K562 (cell line): ENCODE measurements around the gene SPDYE16.
"Not testable (repeated sequence)": the region's sequence is repeated elsewhere in the genome, so short reads cannot be mapped to it uniquely, and the experiment has no call there.

Source experiments
- BCL6 ChIP-seq: fragments of 250-450 bp; sonication (Bioruptor Pico); IDR thresholded peaks from 2 replicates; pipeline ENCODE4 v1.4.0; 2020
- GABPA ChIP-seq: fragments of 200-800 bp; sonication (Bioruptor generic); conservative IDR thresholded peaks from 2 replicates; pipeline ENCODE4 v1.6.1; 2016; ENCODE audit warnings: low read depth, missing genetic modification characterization, missing compliant biosample characterization
- JUN ChIP-seq, 2 experiments: sonication (generic) in 1 of 2; formaldehyde crosslinking in 1 of 2; IDR thresholded peaks; 2 replicates each; pipeline versions ENCODE4 v1.6.1 to v1.8.0; 2012 to 2022; ENCODE audit warnings: borderline replicate concordance in 2 of 2, mild to moderate bottlenecking in 2 of 2, improper control_type of control experiment in 1 of 2, low read depth in 1 of 2, low read length in 1 of 2, missing genetic modification reagents in 1 of 2
- NFE2L1 ChIP-seq: fragments of 450-650 bp; IDR thresholded peaks from 2 replicates; pipeline ENCODE4 v1.6.1; 2016; ENCODE audit warnings: missing genetic modification characterization, low read depth, mild to moderate bottlenecking, missing compliant biosample characterization, moderate library complexity, borderline replicate concordance
- PHTF2 ChIP-seq: fragments of 250-450 bp; sonication (Bioruptor Pico); IDR thresholded peaks from 2 replicates; pipeline ENCODE4 v1.5.0; 2021; ENCODE audit warnings: mild to moderate bottlenecking
- POLR2AphosphoS5 ChIP-seq: IDR thresholded peaks from 2 replicates; pipeline ENCODE4 v1.6.1; 2011; ENCODE audit warnings: mild to moderate bottlenecking, low read depth, low read length, moderate library complexity; ENCODE audit not compliant: control insufficient read depth, insufficient read depth
- SRSF7 ChIP-seq: fragments of 200-400 bp; formaldehyde crosslinking; optimal IDR thresholded peaks from 2 replicates; pipeline ENCODE3; 2017; ENCODE audit warnings: mild to moderate bottlenecking, low read depth, low read length
- SRSF9 ChIP-seq: fragments of 200-400 bp; formaldehyde crosslinking; IDR thresholded peaks from 2 replicates; pipeline ENCODE4 v1.6.1; 2017; ENCODE audit warnings: low read depth, low read length, borderline replicate concordance
- ZNF23 ChIP-seq: fragments of 250-450 bp; sonication (Bioruptor Pico); IDR thresholded peaks from 2 replicates; pipeline ENCODE4 v1.4.0; 2020; ENCODE audit warnings: mild to moderate bottlenecking
- TF ChIP-seq, protein P1 (sequence below): fragments of 250-450 bp; sonication (Bioruptor Pico); IDR thresholded peaks from 2 replicates; pipeline ENCODE4 v1.5.0; 2021

DNA sequence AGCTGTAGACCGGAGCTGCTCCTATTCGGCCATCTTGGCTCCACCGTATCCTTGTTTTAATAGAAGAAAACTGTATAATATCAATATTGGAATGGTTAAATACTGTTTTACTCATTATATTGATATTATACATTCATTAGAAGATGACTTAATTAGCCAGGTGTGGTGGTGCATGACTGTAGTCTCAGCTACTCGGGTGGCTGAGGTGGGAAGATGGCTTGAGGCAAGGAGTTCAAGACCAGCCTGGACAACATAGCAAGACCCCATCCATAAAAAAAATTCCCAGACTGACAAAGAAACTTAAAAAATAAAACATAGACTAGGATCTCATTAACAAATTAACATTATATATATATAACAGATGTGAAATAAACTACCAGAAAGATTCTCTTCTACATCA is 24.2 kb upstream of the SPDYE16 start:
- TF ChIP-seq PHTF2 (CRISPR knock-in tag); GABPA; ZNF23 (CRISPR knock-in tag); SRSF9; POLR2AphosphoS5; SRSF7; NFE2L1 (tag); JUN (IDR thresholded peaks at IDR 0.05; ENCODE audit: borderline replicate concordance, low read depth, low read length); JUN (CRISPR knock-in tag; IDR thresholded peaks at IDR 0.05; ENCODE audit: borderline replicate concordance); BCL6 (CRISPR knock-in tag): not testable (repeated sequence)
- TF ChIP-seq, protein P1, sequence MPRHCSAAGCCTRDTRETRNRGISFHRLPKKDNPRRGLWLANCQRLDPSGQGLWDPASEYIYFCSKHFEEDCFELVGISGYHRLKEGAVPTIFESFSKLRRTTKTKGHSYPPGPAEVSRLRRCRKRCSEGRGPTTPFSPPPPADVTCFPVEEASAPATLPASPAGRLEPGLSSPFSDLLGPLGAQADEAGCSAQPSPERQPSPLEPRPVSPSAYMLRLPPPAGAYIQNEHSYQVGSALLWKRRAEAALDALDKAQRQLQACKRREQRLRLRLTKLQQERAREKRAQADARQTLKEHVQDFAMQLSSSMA (CRISPR knock-in tag) = not testable (repeated sequence)
